Peyer's patch (tissue), 4 donors: ENCODE data around the gene MT2A. TPM values are rescaled to one million over a fixed set of nuclear protein-coding genes. Genes with fewer than 3 reads are reported as not detected.

ENCODE experiments used
- DNase-seq, 3 donors: peaks; one replicate each; pipeline ENCODE4 v3.0.0-alpha.2; 2017 to 2019
- H3K27ac ChIP-seq, 4 donors: fragments of 200-600 bp; sonication (generic); one replicate each; pipeline ENCODE4 v1.5.1; 2016 to 2019
- H3K27me3 ChIP-seq, 2 donors: fragments of 200-600 bp; sonication (generic); one replicate each; pipeline ENCODE4 v1.5.1; 2019
- H3K36me3 ChIP-seq, 3 donors: fragments of 200-600 bp; sonication (generic); one replicate each; pipeline ENCODE4 v1.5.1; 2016 to 2019
- H3K4me1 ChIP-seq, 4 donors: fragments of 200-600 bp; sonication (generic); one replicate each; pipeline ENCODE4 v1.5.1; 2016 to 2019
- H3K4me3 ChIP-seq, 4 donors: fragments of 200-600 bp; sonication (generic); 1 replicate in 3 of 4; 2 replicates in 1 of 4; pipeline ENCODE4 v1.5.1; 2016 to 2019; ENCODE audit warnings: mild to moderate bottlenecking in 1 of 4
- H3K9me3 ChIP-seq, 4 donors: fragments of 200-600 bp; sonication (generic); one replicate each; pipeline ENCODE4 v1.5.1; 2016 to 2019; ENCODE audit warnings: mild to moderate bottlenecking in 1 of 4
- CTCF ChIP-seq, 6 experiments: fragments of 450-650 bp in 4 of 6; fragments of 200-600 bp in 2 of 6; sonication (generic) in 1 of 6; IDR thresholded peaks; one replicate each; pipeline ENCODE4 v1.5.1; 2017 to 2019; ENCODE audit warnings: antibody characterized with exemption in 6 of 6, mild to moderate bottlenecking in 3 of 6, moderate library complexity in 1 of 6
- POLR2A ChIP-seq, 2 donors: fragments of 450-650 bp; IDR thresholded peaks; one replicate each; pipeline ENCODE4 v1.5.1; 2017; ENCODE audit warnings: antibody characterized with exemption in 2 of 2, mild to moderate bottlenecking in 2 of 2, moderate library complexity in 2 of 2
- total RNA-seq, 4 donors: library from RNA; depleted of rRNA; stranded (reverse); fragments of >200 nt; gene quantifications; one replicate each; pipeline ENCODE4 v1.1.0, GENCODE V29; 2016

MT2A gene
- total RNA-seq, 4 donors from 2014 or later = 33.2 to 1,072 (median 216) TPM

- Histone ChIP-seq H3K27me3 (no peaks in the 10 kb centered on the region), H3K4me3 (peak overlapping the region; percentile 53 to 74 (median 66)), H3K9me3 (no peaks in the 10 kb centered on the region), H3K4me1 (peaks cover 0 to 18% (median 2%) of the 10 kb centered on the region in 4 donors), H3K27ac (peak overlapping the region in 3 of 4 donors; percentile 74 to 86 (median 78)), H3K36me3 (peaks cover 0 to 6% (median 0%) of the 10 kb centered on the region in 3 donors)
- peak in 1 of 3 donors; percentile 68 for DNase-seq
- TF ChIP-seq POLR2A (IDR thresholded peaks at IDR 0.05) = no peak
- TF ChIP-seq CTCF (IDR thresholded peaks at IDR 0.05) = no peak
These were observed 50.0 kb downstream of the MT2A start for GRCh38 chr16:56658327-56658875.

Other genes with a start within 250 kb of the MT2A start
- gene AMFR, start 183.0 kb upstream of the MT2A start, total RNA-seq = 100 to 1,000 TPM; 149 to 265 (median 170) TPM
- 10 to 100 TPM; 26.1 to 43.6 (median 34.2) TPM for gene NUDT21, start 157.3 kb upstream of the MT2A start, total RNA-seq
- gene OGFOD1, start 157.0 kb upstream of the MT2A start, total RNA-seq = 10 to 100 TPM; 11.0 to 47.9 (median 18.0) TPM
- gene BBS2, start 88.6 kb upstream of the MT2A start, total RNA-seq = 10 to 100 TPM; 22.9 to 66.0 (median 39.6) TPM
- gene MT4, start 43.5 kb upstream of the MT2A start, total RNA-seq = not detected
- gene MT3, start 19.1 kb upstream of the MT2A start, total RNA-seq = not detected
- gene MT1E, start 17.2 kb downstream of the MT2A start, total RNA-seq = 1,000 to 10,000 TPM in 1 of 4 donors, 100 to 1,000 TPM in 1, 10 to 100 TPM in 2; 53.9 to 2,225 (median 195) TPM
- gene MT1M, start 24.1 kb downstream of the MT2A start, total RNA-seq = 100 to 1,000 TPM in 1 of 4 donors, 10 to 100 TPM in 1, 1 to 10 TPM in 2; 3.5 to 252 (median 11.3) TPM
- 100 to 1,000 TPM in 1 of 4 donors, not detected in 3; 102 TPM for gene MT1A, start 30.1 kb downstream of the MT2A start, total RNA-seq
- 10 to 100 TPM in 1 of 4 donors, not detected in 3; 39.3 TPM for gene MT1B, start 43.3 kb downstream of the MT2A start, total RNA-seq
- gene MT1F, start 49.4 kb downstream of the MT2A start, total RNA-seq = 100 to 1,000 TPM in 1 of 4 donors, 10 to 100 TPM in 2, 1 to 10 TPM in 1; 8.0 to 310 (median 44.1) TPM
- 1,000 to 10,000 TPM in 1 of 4 donors, 100 to 1,000 TPM in 2, 10 to 100 TPM in 1; 17.8 to 5,605 (median 130) TPM for gene MT1G, start 59.5 kb downstream of the MT2A start, total RNA-seq
- gene MT1H, start 61.2 kb downstream of the MT2A start, total RNA-seq = 1,000 to 10,000 TPM in 1 of 4 donors, 10 to 100 TPM in 1, 1 to 10 TPM in 1, not detected in 1; 5.8 to 2,098 (median 30.1) TPM
- 1,000 to 10,000 TPM in 1 of 4 donors, 100 to 1,000 TPM in 3; 121 to 1,155 (median 305) TPM for gene MT1X, start 73.9 kb downstream of the MT2A start, total RNA-seq
- 100 to 1,000 TPM in 1 of 4 donors, 10 to 100 TPM in 3; 27.3 to 195 (median 31.4) TPM for gene NUP93, start 121.5 kb downstream of the MT2A start, total RNA-seq